HL-60 (cell line): ENCODE measurements around the gene ZNRF2.

Source experiments
- DNase-seq, 2 experiments: peaks; one replicate each; pipeline ENCODE4 v3.0.0-alpha.2; 2010 to 2020; ENCODE audit warnings: low read depth in 1 of 2, low spot score in 1 of 2
- H3K27ac ChIP-seq: fragments of 250-450 bp; sonication (Bioruptor Pico); replicated peaks from 2 replicates; pipeline ENCODE4 v1.5.1; 2020; ENCODE audit warnings: mild to moderate bottlenecking, moderate library complexity
- H3K27me3 ChIP-seq: fragments of 250-450 bp; sonication (Bioruptor Pico); 2 replicates; pipeline ENCODE4 v1.5.1; 2021; ENCODE audit warnings: mild to moderate bottlenecking, moderate library complexity; ENCODE audit not compliant: insufficient read depth, poor library complexity, severe bottlenecking
- H3K4me3 ChIP-seq: replicated peaks from 2 replicates; pipeline ENCODE4 v1.5.1; 2011; ENCODE audit warnings: mild to moderate bottlenecking, control low read depth, low read length; ENCODE audit not compliant: insufficient read depth
- CTCF ChIP-seq: IDR thresholded peaks from one replicate; pipeline ENCODE4 v1.5.1; 2011; ENCODE audit warnings: low read length, control low read depth, inconsistent platforms; ENCODE audit not compliant: insufficient read depth
- GABPA ChIP-seq: IDR thresholded peaks from 2 replicates; pipeline ENCODE4 v1.6.1; 2012; ENCODE audit warnings: low read depth
- POLR2AphosphoS5 ChIP-seq: IDR thresholded peaks from 2 replicates; pipeline ENCODE4 v1.6.1; 2012; ENCODE audit warnings: low read depth
- REST ChIP-seq: IDR thresholded peaks from 2 replicates; pipeline ENCODE4 v1.6.1; 2012; ENCODE audit warnings: low read depth; ENCODE audit not compliant: insufficient replicate concordance
- SPI1 ChIP-seq: IDR thresholded peaks from 2 replicates; pipeline ENCODE4 v1.6.1; 2012; ENCODE audit warnings: low read depth, mild to moderate bottlenecking, borderline replicate concordance

Gene ZNRF2

GRCh38 chr7:30322271-30323005 lies 38.0 kb downstream of the ZNRF2 start:
- Histone ChIP-seq H3K27me3 (no peaks in the 10 kb centered on the region), H3K4me3 (peak overlapping the region; percentile 12), H3K27ac (peak overlapping the region; percentile 82)
- peak; percentile 0; the same call in 1 of the 2 replicates for TF ChIP-seq SPI1
- TF ChIP-seq POLR2AphosphoS5 = no peak
- DNase-seq = peak; percentile 14 to 52

GRCh38 chr7:30323006-30323355 lies 38.6 kb downstream of the ZNRF2 start:
- no peak for DNase-seq
- TF ChIP-seq SPI1 = no peak
- TF ChIP-seq REST = no peak
- no peak for TF ChIP-seq GABPA
- TF ChIP-seq CTCF = no peak
- no peak for TF ChIP-seq POLR2AphosphoS5
- Histone ChIP-seq H3K4me3 (no peak overlapping the region), H3K27ac (peak overlapping the region; percentile 82), H3K27me3 (no peaks in the 10 kb centered on the region)

GRCh38 chr7:30327813-30328212 lies 43.4 kb downstream of the ZNRF2 start:
- no peak overlapping the region for H3K27ac ChIP-seq
- H3K27me3 ChIP-seq = no peaks in the 10 kb centered on the region
- no peak for TF ChIP-seq GABPA
- no peak overlapping the region for H3K4me3 ChIP-seq
- DNase-seq = no peak

GRCh38 chr7:30328381-30328780 lies 44.0 kb downstream of the ZNRF2 start:
- TF ChIP-seq SPI1 = no peak
- no peak for TF ChIP-seq POLR2AphosphoS5
- no peak for TF ChIP-seq GABPA
- TF ChIP-seq REST = no peak
- no peak for TF ChIP-seq CTCF
- no peak overlapping the region for H3K4me3 ChIP-seq
- DNase-seq = no peak
- H3K27ac ChIP-seq = no peak overlapping the region
- no peaks in the 10 kb centered on the region for H3K27me3 ChIP-seq

- Histone ChIP-seq H3K27me3 (no peaks in the 10 kb centered on the region), H3K27ac (peak overlapping the region; percentile 22), H3K4me3 (no peak overlapping the region)
- peak in 1 of 2 experiments; percentile 56 for DNase-seq
- TF ChIP-seq REST (no peak), SPI1 (peak; percentile 86)
These were observed 45.3 kb downstream of the ZNRF2 start for GRCh38 chr7:30329716-30330115.
